Tibial nerve (tissue), 4 donors: ENCODE measurements around the gene UBASH3A. TPM values are rescaled to one million over a fixed set of nuclear protein-coding genes. Genes with fewer than 3 reads are reported as not detected.

Experiments used
- DNase-seq, 2 donors: peaks; one replicate each; pipeline ENCODE4 v3.0.0-alpha.2; 2019; ENCODE audit warnings: low spot score in 2 of 2
- H3K27ac ChIP-seq, 4 donors: fragments of 200-600 bp; sonication (generic) in 3 of 4; one replicate each; pipeline ENCODE4 v1.5.1; 2017 to 2019; ENCODE audit warnings: mild to moderate bottlenecking in 1 of 4
- H3K27me3 ChIP-seq, 2 donors: fragments of 200-600 bp; sonication (generic) in 1 of 2; one replicate each; pipeline versions ENCODE4 v1.5.1 to v1.6.0; 2017 to 2019
- H3K36me3 ChIP-seq, 3 donors: fragments of 200-600 bp; sonication (generic); one replicate each; pipeline ENCODE4 v1.5.1; 2018 to 2019
- H3K4me1 ChIP-seq, 4 donors: fragments of 200-600 bp; sonication (generic) in 3 of 4; one replicate each; pipeline ENCODE4 v1.5.1; 2017 to 2019
- H3K4me3 ChIP-seq, 4 donors: fragments of 200-600 bp; sonication (generic) in 3 of 4; one replicate each; pipeline ENCODE4 v1.5.1; 2017 to 2019; ENCODE audit warnings: mild to moderate bottlenecking in 1 of 4, moderate library complexity in 1 of 4
- H3K9me3 ChIP-seq, 4 donors: fragments of 200-600 bp; sonication (generic) in 3 of 4; one replicate each; pipeline ENCODE4 v1.5.1; 2017 to 2019
- EP300 ChIP-seq, 2 donors: sonication (generic); formaldehyde crosslinking; IDR thresholded peaks; one replicate each; pipeline ENCODE4 v1.6.1; 2017; ENCODE audit warnings: antibody characterized with exemption in 2 of 2, mild to moderate bottlenecking in 1 of 2
- POLR2A ChIP-seq, 2 donors: fragments of 450-650 bp; IDR thresholded peaks; one replicate each; pipeline ENCODE4 v1.6.1; 2017; ENCODE audit warnings: antibody characterized with exemption in 2 of 2, mild to moderate bottlenecking in 2 of 2, moderate library complexity in 2 of 2
- WGBS, 2 donors: methylation state at CpG; one replicate each; pipeline ENCODE4 v1.1.5; 2018; 5-methylcytosine and 5-hydroxymethylcytosine counted together
- total RNA-seq, 4 donors: library from RNA; depleted of rRNA; stranded (reverse); fragments of >200 nt; gene quantifications; one replicate each; pipeline ENCODE4 v1.1.0, GENCODE V29; 2016
- TF ChIP-seq, protein P1 (sequence below), 5 experiments: fragments of 200-600 bp in 3 of 5; fragments of 450-650 bp in 2 of 5; sonication (generic) in 3 of 5; IDR thresholded peaks; one replicate each; pipeline ENCODE4 v1.5.1; 2016 to 2019; ENCODE audit warnings: antibody characterized with exemption in 5 of 5, mild to moderate bottlenecking in 3 of 5, moderate library complexity in 2 of 5

Gene UBASH3A
- total RNA-seq, 4 donors from 2014 or later = 0.59 to 5.9 (median 0.90) TPM; not detected in 1

DNA sequence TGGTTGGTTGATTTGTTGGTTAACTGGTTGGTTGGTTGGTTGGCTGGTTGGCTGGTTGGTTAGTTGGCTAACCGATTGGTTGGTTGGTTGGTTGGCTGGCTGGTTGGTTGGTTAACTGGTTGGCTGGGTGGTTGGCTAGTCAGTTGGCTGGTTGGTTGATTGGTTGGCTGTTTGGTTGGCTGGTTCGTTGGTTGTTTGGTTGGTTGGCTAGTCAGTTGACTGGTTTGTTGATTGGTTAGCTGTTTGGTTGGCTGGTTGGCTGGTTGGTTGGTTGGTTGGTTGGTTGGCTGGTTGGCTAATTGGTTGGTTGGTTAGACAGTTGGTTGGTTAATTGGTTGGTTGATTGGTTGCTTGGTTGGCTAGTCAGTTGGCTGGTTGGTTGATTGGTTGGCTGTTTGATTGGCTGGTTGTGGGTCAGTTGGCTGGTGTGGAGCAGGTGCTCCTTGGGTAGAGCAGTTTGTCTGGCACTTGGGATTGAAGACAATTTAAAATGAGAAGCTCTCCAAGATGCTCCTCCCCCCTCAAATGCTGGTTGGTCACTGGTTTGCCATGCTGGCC, 85.4 kb downstream of the UBASH3A start:
- Histone ChIP-seq H3K4me1 (no peaks in the 10 kb centered on the region), H3K36me3 (no peaks in the 10 kb centered on the region), H3K9me3 (no peaks in the 10 kb centered on the region), H3K27me3 (no peaks in the 10 kb centered on the region), H3K27ac (no peak overlapping the region), H3K4me3 (no peak overlapping the region)
- DNase-seq = no peak
- WGBS, 2 donors = 47 to 57% methylated on average over 2 of the region's 2 CpGs
- no peak for TF ChIP-seq EP300 (IDR thresholded peaks at IDR 0.05)
- no peak for TF ChIP-seq POLR2A (IDR thresholded peaks at IDR 0.05)
- TF ChIP-seq, protein P1, sequence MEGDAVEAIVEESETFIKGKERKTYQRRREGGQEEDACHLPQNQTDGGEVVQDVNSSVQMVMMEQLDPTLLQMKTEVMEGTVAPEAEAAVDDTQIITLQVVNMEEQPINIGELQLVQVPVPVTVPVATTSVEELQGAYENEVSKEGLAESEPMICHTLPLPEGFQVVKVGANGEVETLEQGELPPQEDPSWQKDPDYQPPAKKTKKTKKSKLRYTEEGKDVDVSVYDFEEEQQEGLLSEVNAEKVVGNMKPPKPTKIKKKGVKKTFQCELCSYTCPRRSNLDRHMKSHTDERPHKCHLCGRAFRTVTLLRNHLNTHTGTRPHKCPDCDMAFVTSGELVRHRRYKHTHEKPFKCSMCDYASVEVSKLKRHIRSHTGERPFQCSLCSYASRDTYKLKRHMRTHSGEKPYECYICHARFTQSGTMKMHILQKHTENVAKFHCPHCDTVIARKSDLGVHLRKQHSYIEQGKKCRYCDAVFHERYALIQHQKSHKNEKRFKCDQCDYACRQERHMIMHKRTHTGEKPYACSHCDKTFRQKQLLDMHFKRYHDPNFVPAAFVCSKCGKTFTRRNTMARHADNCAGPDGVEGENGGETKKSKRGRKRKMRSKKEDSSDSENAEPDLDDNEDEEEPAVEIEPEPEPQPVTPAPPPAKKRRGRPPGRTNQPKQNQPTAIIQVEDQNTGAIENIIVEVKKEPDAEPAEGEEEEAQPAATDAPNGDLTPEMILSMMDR (IDR thresholded peaks at IDR 0.05) = no peak

DNA sequence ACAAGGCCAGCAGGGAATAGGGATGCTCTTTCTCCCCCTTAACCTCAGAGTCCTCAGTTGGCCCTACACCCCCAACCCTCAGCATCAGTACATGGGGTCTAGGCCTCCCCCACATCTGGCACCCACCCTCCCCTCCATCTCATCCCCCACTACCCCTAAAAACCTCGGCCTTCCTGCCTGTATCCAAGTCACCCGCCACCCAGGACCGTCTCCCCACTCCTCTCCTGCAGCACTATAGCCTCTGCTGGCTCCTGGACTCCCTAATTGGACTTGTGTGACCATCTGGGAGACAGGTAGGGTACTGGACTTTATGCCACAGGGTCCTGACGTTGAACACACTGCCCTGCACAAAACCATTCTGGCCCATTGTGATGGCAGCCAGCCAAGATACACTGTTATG, 86.3 kb downstream of the UBASH3A start:
- no peak for DNase-seq
- Histone ChIP-seq H3K27ac (no peak overlapping the region), H3K4me3 (no peak overlapping the region), H3K36me3 (no peaks in the 10 kb centered on the region), H3K9me3 (no peaks in the 10 kb centered on the region), H3K27me3 (no peaks in the 10 kb centered on the region), H3K4me1 (no peaks in the 10 kb centered on the region)
- WGBS, 2 donors = 71 to 79% methylated on average over 4 of the region's 4 CpGs
- TF ChIP-seq EP300 (IDR thresholded peaks at IDR 0.05) (no peak), POLR2A (IDR thresholded peaks at IDR 0.05) (no peak)
- TF ChIP-seq, protein P1 (IDR thresholded peaks at IDR 0.05) = no peak

DNA sequence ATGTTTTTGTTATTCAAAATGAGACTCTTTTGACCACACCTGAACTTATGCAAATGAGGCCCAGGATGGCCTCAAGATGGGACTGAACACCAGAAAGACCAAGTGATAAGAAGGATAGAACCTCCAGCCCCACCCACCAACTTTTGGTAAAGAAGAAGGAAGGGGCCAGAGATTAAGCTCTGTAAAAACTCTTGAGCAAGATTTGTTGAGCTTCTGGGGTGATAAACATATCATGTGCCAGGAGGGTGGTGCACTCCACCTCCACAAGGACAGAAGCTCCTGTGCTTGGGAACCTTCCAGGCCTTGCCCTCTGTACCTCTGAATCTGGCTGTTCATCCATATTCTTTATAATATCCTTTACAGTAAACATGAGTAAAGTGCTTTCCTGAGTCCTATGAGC, 87.0 kb downstream of the UBASH3A start:
- H3K9me3 ChIP-seq = no peaks in the 10 kb centered on the region
- no peak overlapping the region for H3K27ac ChIP-seq
- H3K4me1 ChIP-seq = peaks cover 0 to 4% (median 2%) of the 10 kb centered on the region in 4 donors
- no peak for DNase-seq
- H3K4me3 ChIP-seq = no peak overlapping the region
- no peaks in the 10 kb centered on the region for H3K27me3 ChIP-seq
- no peak for TF ChIP-seq EP300 (IDR thresholded peaks at IDR 0.05)
- TF ChIP-seq, protein P1 (IDR thresholded peaks at IDR 0.05) = no peak
- no peaks in the 10 kb centered on the region for H3K36me3 ChIP-seq

DNA sequence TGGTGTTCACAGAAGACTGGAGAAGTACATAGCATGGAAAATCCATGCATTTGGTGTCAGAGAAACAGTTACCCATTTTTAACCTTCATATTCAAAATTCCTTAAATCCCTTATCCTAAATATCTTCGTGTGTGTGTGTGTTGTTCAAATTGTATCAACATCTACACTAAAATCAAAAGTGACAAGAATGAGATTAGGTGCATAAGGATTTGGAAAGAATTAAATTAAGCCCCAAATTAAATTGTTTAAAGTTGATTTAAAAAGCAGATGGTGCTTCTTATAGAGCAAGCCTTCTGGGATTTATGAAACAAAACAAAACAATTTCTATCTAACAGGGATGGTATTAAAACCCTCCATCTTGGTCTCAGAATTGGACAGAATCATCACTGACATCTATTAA, 87.6 kb downstream of the UBASH3A start:
- H3K27me3 ChIP-seq = no peaks in the 10 kb centered on the region
- WGBS, 2 donors = 54 to 56% methylated on average over 1 of the region's 1 CpG
- no peak for DNase-seq
- TF ChIP-seq POLR2A (IDR thresholded peaks at IDR 0.05) = no peak
- TF ChIP-seq, protein P1 (IDR thresholded peaks at IDR 0.05) = no peak
- TF ChIP-seq EP300 (IDR thresholded peaks at IDR 0.05) = no peak
- peaks cover 0 to 6% (median 2%) of the 10 kb centered on the region in 4 donors for H3K4me1 ChIP-seq
- no peak overlapping the region for H3K27ac ChIP-seq
- no peaks in the 10 kb centered on the region for H3K36me3 ChIP-seq
- no peak overlapping the region for H3K4me3 ChIP-seq
- no peaks in the 10 kb centered on the region for H3K9me3 ChIP-seq

DNA sequence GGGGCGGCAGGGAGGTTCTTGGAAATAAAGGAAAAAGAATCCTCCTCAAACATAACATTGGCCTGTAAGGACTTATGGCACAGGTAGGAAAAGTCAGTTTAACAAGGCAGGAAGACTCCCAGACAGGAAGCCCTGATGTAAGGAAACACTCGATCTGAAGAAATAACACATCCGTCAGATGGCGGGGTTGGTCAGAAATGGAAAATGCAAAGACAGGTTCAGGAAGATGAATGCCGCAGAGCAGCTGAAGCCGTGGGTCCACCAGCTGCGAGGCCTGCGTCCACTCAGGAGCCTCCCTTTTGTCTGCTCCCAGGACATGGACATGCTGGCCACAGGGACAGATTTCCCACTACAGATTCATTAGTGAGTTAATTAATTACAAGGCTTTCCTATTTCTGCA, 88.5 kb downstream of the UBASH3A start:
- 64 to 73% methylated on average over 8 of the region's 8 CpGs for WGBS, 2 donors

More for the DNA sequence above, 88.5 kb downstream of the UBASH3A start:
- no peak for DNase-seq
- Histone ChIP-seq H3K36me3 (no peaks in the 10 kb centered on the region), H3K9me3 (no peaks in the 10 kb centered on the region), H3K4me1 (peaks cover 0 to 11% (median 4%) of the 10 kb centered on the region in 4 donors), H3K4me3 (no peak overlapping the region), H3K27me3 (no peaks in the 10 kb centered on the region), H3K27ac (no peak overlapping the region)
- TF ChIP-seq POLR2A (IDR thresholded peaks at IDR 0.05) (no peak), EP300 (IDR thresholded peaks at IDR 0.05) (no peak)
- TF ChIP-seq, protein P1 (IDR thresholded peaks at IDR 0.05) = no peak
